ENCODE measurements around the gene KCP. TPM values are rescaled to one million over a fixed set of nuclear protein-coding genes. Genes with fewer than 3 reads are reported as not detected.

Gene KCP
- total and polyA plus RNA-seq, 5 donors, result 0.23 to 0.36 (median 0.25) TPM

GRCh38 chr7:128848289-128849155 lies 62.0 kb downstream of the KCP start:
- no peaks in the 10 kb centered on the region for H3K9me3 ChIP-seq (ENCODE audit: control insufficient read depth, low read length)
- intact Hi-C loops (cut with DNase I), result no loop called here
- H3K4me1 ChIP-seq (ENCODE audit: control insufficient read depth, insufficient read depth, low read length), result no peaks in the 10 kb centered on the region
- H3K27me3 ChIP-seq (ENCODE audit: control insufficient read depth, insufficient read depth), result no peaks in the 10 kb centered on the region
- ATAC-seq (no peak), DNase-seq (peak in 2 of 3 donors; percentile 31 to 45)
- no peak overlapping the region for H3K4me3 ChIP-seq (ENCODE audit: low read length)
- 91% methylated on average over 31 of the region's 31 CpGs for WGBS
- H3K27ac ChIP-seq (ENCODE audit: low read length), result no peak overlapping the region

- DNase-seq, result peak in 2 of 3 donors; percentile 44 to 51
- peak in 1 of 2 donors; percentile 3 for ATAC-seq
- no peak overlapping the region for H3K27ac ChIP-seq (ENCODE audit: low read length)
- H3K27me3 ChIP-seq (ENCODE audit: control insufficient read depth, insufficient read depth), result no peaks in the 10 kb centered on the region
- H3K9me3 ChIP-seq (ENCODE audit: control insufficient read depth, low read length), result no peaks in the 10 kb centered on the region
- no peak overlapping the region for H3K4me3 ChIP-seq (ENCODE audit: low read length)
- H3K4me1 ChIP-seq (ENCODE audit: control insufficient read depth, insufficient read depth, low read length), result no peaks in the 10 kb centered on the region
- intact Hi-C loops (cut with DNase I), result no loop called here
- 92% methylated on average over 17 of the region's 17 CpGs for WGBS
Measured at GRCh38 chr7:128847721-128848211, 62.7 kb downstream of the KCP start.

GRCh38 chr7:128846781-128847444 lies 63.6 kb downstream of the KCP start:
- WGBS, result 84% methylated on average over 14 of the region's 14 CpGs
- ATAC-seq (no peak), DNase-seq (peak in 2 of 3 donors; percentile 20 to 51)
- Histone ChIP-seq H3K4me1 (ENCODE audit: control insufficient read depth, insufficient read depth, low read length) (no peaks in the 10 kb centered on the region), H3K27me3 (ENCODE audit: control insufficient read depth, insufficient read depth) (no peaks in the 10 kb centered on the region), H3K4me3 (ENCODE audit: low read length) (no peak overlapping the region), H3K27ac (ENCODE audit: low read length) (no peak overlapping the region), H3K9me3 (ENCODE audit: control insufficient read depth, low read length) (no peaks in the 10 kb centered on the region)
- intact Hi-C loops (cut with DNase I), result no loop called here

- intact Hi-C loops (cut with DNase I), result no loop called here
- 82% methylated on average over 19 of the region's 19 CpGs for WGBS
- H3K4me1 ChIP-seq (ENCODE audit: control insufficient read depth, insufficient read depth, low read length), result no peaks in the 10 kb centered on the region
- no peak overlapping the region for H3K4me3 ChIP-seq (ENCODE audit: low read length)
- ATAC-seq (no peak), DNase-seq (peak in 2 of 3 donors; percentile 41 to 59)
- H3K27me3 ChIP-seq (ENCODE audit: control insufficient read depth, insufficient read depth), result no peaks in the 10 kb centered on the region
- H3K27ac ChIP-seq (ENCODE audit: low read length), result no peak overlapping the region
- H3K9me3 ChIP-seq (ENCODE audit: control insufficient read depth, low read length), result no peaks in the 10 kb centered on the region
Measured at GRCh38 chr7:128845987-128846386, 64.5 kb downstream of the KCP start.

GRCh38 chr7:128845475-128845874 lies 65.0 kb downstream of the KCP start:
- DNase-seq (peak; percentile 6 to 23 (median 15)), ATAC-seq (no peak)
- WGBS, result 83% methylated on average over 5 of the region's 5 CpGs
- Histone ChIP-seq H3K9me3 (ENCODE audit: control insufficient read depth, low read length) (no peaks in the 10 kb centered on the region), H3K4me1 (ENCODE audit: control insufficient read depth, insufficient read depth, low read length) (no peaks in the 10 kb centered on the region), H3K4me3 (ENCODE audit: low read length) (no peak overlapping the region), H3K27me3 (ENCODE audit: control insufficient read depth, insufficient read depth) (no peaks in the 10 kb centered on the region), H3K27ac (ENCODE audit: low read length) (no peak overlapping the region)
- intact Hi-C loops (cut with DNase I), result no loop called here

- no peak for ATAC-seq
- H3K27ac ChIP-seq (ENCODE audit: low read length), result no peak overlapping the region
- peak; percentile 8 to 56 (median 30) for DNase-seq
Measured at GRCh38 chr7:128844777-128845311, 65.7 kb downstream of the KCP start.

GRCh38 chr7:128843938-128844621 lies 66.4 kb downstream of the KCP start:
- 87% methylated on average over 17 of the region's 17 CpGs for WGBS
- Histone ChIP-seq H3K9me3 (ENCODE audit: control insufficient read depth, low read length) (no peaks in the 10 kb centered on the region), H3K4me1 (ENCODE audit: control insufficient read depth, insufficient read depth, low read length) (no peaks in the 10 kb centered on the region), H3K27ac (ENCODE audit: low read length) (no peak overlapping the region), H3K4me3 (ENCODE audit: low read length) (no peak overlapping the region), H3K27me3 (ENCODE audit: control insufficient read depth, insufficient read depth) (no peaks in the 10 kb centered on the region)
- DNase-seq, result peak; percentile 7 to 52 (median 25)
- ATAC-seq, result no peak
- intact Hi-C loops (cut with DNase I), result no loop called here

More at GRCh38 chr7:128844777-128845311, 65.7 kb downstream of the KCP start:
- intact Hi-C loops (cut with DNase I), result no loop called here
- WGBS, result 91% methylated on average over 25 of the region's 25 CpGs
- no peaks in the 10 kb centered on the region for H3K4me1 ChIP-seq (ENCODE audit: control insufficient read depth, insufficient read depth, low read length)
- no peak overlapping the region for H3K4me3 ChIP-seq (ENCODE audit: low read length)
- no peaks in the 10 kb centered on the region for H3K27me3 ChIP-seq (ENCODE audit: control insufficient read depth, insufficient read depth)
- no peaks in the 10 kb centered on the region for H3K9me3 ChIP-seq (ENCODE audit: control insufficient read depth, low read length)

- Histone ChIP-seq H3K27ac (ENCODE audit: low read length) (no peak overlapping the region), H3K4me3 (ENCODE audit: low read length) (no peak overlapping the region), H3K4me1 (ENCODE audit: control insufficient read depth, insufficient read depth, low read length) (no peaks in the 10 kb centered on the region), H3K27me3 (ENCODE audit: control insufficient read depth, insufficient read depth) (no peaks in the 10 kb centered on the region), H3K9me3 (ENCODE audit: control insufficient read depth, low read length) (no peaks in the 10 kb centered on the region)
- intact Hi-C loops (cut with DNase I), result no loop called here
- WGBS, result 90% methylated on average over 38 of the region's 38 CpGs
- no peak for ATAC-seq
- DNase-seq, result peak; percentile 12 to 56 (median 22)
Measured at GRCh38 chr7:128842674-128843641, 67.6 kb downstream of the KCP start.

- no peaks in the 10 kb centered on the region for H3K4me1 ChIP-seq (ENCODE audit: control insufficient read depth, insufficient read depth, low read length)
- H3K9me3 ChIP-seq (ENCODE audit: control insufficient read depth, low read length), result no peaks in the 10 kb centered on the region
- ATAC-seq (peak; percentile 7 to 12), DNase-seq (peak; percentile 36 to 79 (median 75))
- H3K27ac ChIP-seq (ENCODE audit: low read length), result no peak overlapping the region
- H3K4me3 ChIP-seq (ENCODE audit: low read length), result no peak overlapping the region
- intact Hi-C loops (cut with DNase I), result no loop called here
- 63% methylated on average over 35 of the region's 35 CpGs for WGBS
- H3K27me3 ChIP-seq (ENCODE audit: control insufficient read depth, insufficient read depth), result no peaks in the 10 kb centered on the region
Measured at GRCh38 chr7:128841921-128842673, 68.4 kb downstream of the KCP start.
